ENCODE data around the gene THRB.

The THRB gene

GRCh38 chr3:24490151-24490550, 4.5 kb downstream of the THRB start:
- no peak for DNase-seq (ENCODE audit: low read depth in 1 of 2, low spot score in 1 of 2)

GRCh38 chr3:24487325-24488262, 7.1 kb downstream of the THRB start:
- DNase-seq (ENCODE audit: low read depth in 1 of 2, low spot score in 1 of 2): no peak

GRCh38 chr3:24485511-24485910, 9.1 kb downstream of the THRB start:
- no peak for DNase-seq (ENCODE audit: low read depth in 1 of 2, low spot score in 1 of 2)

GRCh38 chr3:24483873-24484272, 10.8 kb downstream of the THRB start:
- no peak for DNase-seq (ENCODE audit: low read depth in 1 of 2, low spot score in 1 of 2)

- no peak for DNase-seq (ENCODE audit: low read depth in 1 of 2, low spot score in 1 of 2)
Measured at GRCh38 chr3:24482096-24482705, 12.4 kb downstream of the THRB start.

GRCh38 chr3:24481193-24481592, 13.5 kb downstream of the THRB start:
- DNase-seq (ENCODE audit: low read depth in 1 of 2, low spot score in 1 of 2): no peak

- DNase-seq (ENCODE audit: low read depth in 1 of 2, low spot score in 1 of 2): no peak
Measured at GRCh38 chr3:24480497-24480896, 14.2 kb downstream of the THRB start.

GRCh38 chr3:24479816-24480215, 14.8 kb downstream of the THRB start:
- DNase-seq (ENCODE audit: low read depth in 1 of 2, low spot score in 1 of 2): no peak

GRCh38 chr3:24476871-24477656, 17.6 kb downstream of the THRB start:
- DNase-seq (ENCODE audit: low read depth in 1 of 2, low spot score in 1 of 2): no peak

- DNase-seq (ENCODE audit: low read depth in 1 of 2, low spot score in 1 of 2): no peak
Measured at GRCh38 chr3:24475925-24476324, 18.7 kb downstream of the THRB start.

GRCh38 chr3:24474862-24475261, 19.8 kb downstream of the THRB start:
- no peak for DNase-seq (ENCODE audit: low read depth in 1 of 2, low spot score in 1 of 2)

- DNase-seq (ENCODE audit: low read depth in 1 of 2, low spot score in 1 of 2): no peak
Measured at GRCh38 chr3:24472358-24472757, 22.3 kb downstream of the THRB start.

- no peak for DNase-seq (ENCODE audit: low read depth in 1 of 2, low spot score in 1 of 2)
Measured at GRCh38 chr3:24471486-24471885, 23.2 kb downstream of the THRB start.

- DNase-seq (ENCODE audit: low read depth in 1 of 2, low spot score in 1 of 2): no peak
Measured at GRCh38 chr3:24470277-24470676, 24.4 kb downstream of the THRB start.

- no peak for DNase-seq (ENCODE audit: low read depth in 1 of 2, low spot score in 1 of 2)
Measured at GRCh38 chr3:24464389-24464788, 30.3 kb downstream of the THRB start.

GRCh38 chr3:24462737-24463136, 31.9 kb downstream of the THRB start:
- DNase-seq (ENCODE audit: low read depth in 1 of 2, low spot score in 1 of 2): no peak

- DNase-seq (ENCODE audit: low read depth in 1 of 2, low spot score in 1 of 2): no peak
Measured at GRCh38 chr3:24460974-24461373, 33.7 kb downstream of the THRB start.

- no peak for DNase-seq (ENCODE audit: low read depth in 1 of 2, low spot score in 1 of 2)
Measured at GRCh38 chr3:24457719-24458118, 36.9 kb downstream of the THRB start.

- no peak for DNase-seq (ENCODE audit: low read depth in 1 of 2, low spot score in 1 of 2)
Measured at GRCh38 chr3:24454856-24455255, 39.8 kb downstream of the THRB start.

- no peak for DNase-seq (ENCODE audit: low read depth in 1 of 2, low spot score in 1 of 2)
Measured at GRCh38 chr3:24454393-24454792, 40.3 kb downstream of the THRB start.

GRCh38 chr3:24451461-24452099, 43.1 kb downstream of the THRB start:
- DNase-seq (ENCODE audit: low read depth in 1 of 2, low spot score in 1 of 2): no peak

Measured in activated T-helper 1 cell treated with anti-CD3 and anti-CD28 coated beads, Interleukin-2, amount 50 U/mL, for 16 hours (primary cell).